HCT116 (cell line): ENCODE results near the gene SCTR. TPM values are rescaled to one million over a fixed set of nuclear protein-coding genes. Genes with fewer than 3 reads are reported as not detected.

Source experiments
- ATAC-seq: fragments of 200-7000 bp; cut with Tn5 transposase; 2 replicates; pipeline ENCODE4 v1.9.1; 2020; ENCODE audit warnings: mild to moderate bottlenecking, moderate library complexity
- BruUV-seq: library from RNA; stranded (reverse); fragments of 400-500 nt; replicated peaks from 2 replicates; lab custom pipeline; 2021; lab: Mats Ljungman, UMichigan
- CTCF ChIA-PET: fragments of 300-600 bp; sonication (Branson Sonifier 250); formaldehyde crosslinking; loops from one replicate; lab custom pipeline; 2021; ENCODE audit warnings: antibody characterized with exemption; lab: Charles Lee
- POLR2A ChIA-PET: fragments of 300-600, 350-600 bp; sonication (Branson Sonifier 250); formaldehyde crosslinking; loops from one replicate; lab custom pipeline; 2021; ENCODE audit warnings: antibody characterized with exemption; lab: Charles Lee
- RAD21 ChIA-PET, 2 experiments: fragments of 300-600 bp; sonication (Branson Sonifier 250); formaldehyde crosslinking; loops; one replicate each; lab custom pipeline; 2023; ENCODE audit warnings: low total read pairs in 2 of 2; ENCODE audit not compliant: uncharacterized antibody in 2 of 2, unreplicated experiment in 2 of 2, low non-redundant PET in 1 of 2; lab: Charles Lee
- DNase-seq: peaks from one replicate; pipeline ENCODE4 v3.0.0-alpha.2; 2010; ENCODE audit warnings: low read depth, low spot score
- H2AFZ ChIP-seq: fragments of 200-600 bp; shearing (Covaris generic), sonication (generic); 2 replicates; pipeline ENCODE4 v1.6.1; 2017; ENCODE audit warnings: low read depth, mixed run types, mixed read lengths, antibody characterized with exemption, low read length; ENCODE audit not compliant: poor library complexity, severe bottlenecking
- H3K27ac ChIP-seq: 2 replicates; pipeline ENCODE4 v1.5.1; 2012; ENCODE audit warnings: low read depth, low read length
- H3K27me3 ChIP-seq: fragments of 200-600 bp; sonication (generic); 2 replicates; pipeline ENCODE4 v1.6.1; 2016; ENCODE audit warnings: mixed run types, low read length, mixed read lengths; ENCODE audit not compliant: insufficient read depth
- H3K36me3 ChIP-seq, 2 experiments: fragments of 200-500 bp in 1 of 2; fragments of 200-600 bp in 1 of 2; sonication (Bioruptor generic) in 1 of 2; sonication (generic) in 1 of 2; 2 replicates each; pipeline versions ENCODE4 v1.5.1 to v1.6.1; 2014 to 2016; ENCODE audit warnings: low read length in 2 of 2, inconsistent platforms in 1 of 2, mixed read lengths in 1 of 2, mixed run types in 1 of 2; ENCODE audit not compliant: insufficient read depth in 2 of 2, control insufficient read depth in 1 of 2
- H3K4me1 ChIP-seq, 2 experiments: fragments of 200-600 bp in 1 of 2; sonication (generic) in 1 of 2; 2 replicates each; pipeline versions ENCODE4 v1.5.1 to v1.6.1; 2012 to 2017; ENCODE audit warnings: low read length in 2 of 2, inconsistent platforms in 1 of 2, mild to moderate bottlenecking in 1 of 2, mixed read lengths in 1 of 2, mixed run types in 1 of 2, moderate library complexity in 1 of 2; ENCODE audit not compliant: insufficient read depth in 2 of 2, control insufficient read depth in 1 of 2
- H3K4me2 ChIP-seq: fragments of 200-600 bp; sonication (generic); 2 replicates; pipeline ENCODE4 v1.6.1; 2017; ENCODE audit warnings: mixed run types, low read length, mixed read lengths
- H3K4me3 ChIP-seq, 2 experiments: fragments of 200-600 bp in 1 of 2; sonication (generic) in 1 of 2; replicated peaks in 1 of 2; 2 replicates each; pipeline ENCODE4 v1.5.1; 2011 to 2016; ENCODE audit warnings: low read length in 2 of 2, control low read depth in 1 of 2, low read depth in 1 of 2, mild to moderate bottlenecking in 1 of 2, mixed read lengths in 1 of 2, mixed run types in 1 of 2
- H3K79me2 ChIP-seq: fragments of 200-600 bp; sonication (generic); 2 replicates; pipeline ENCODE4 v1.6.1; 2017; ENCODE audit warnings: mild to moderate bottlenecking, mixed run types, low read length, moderate library complexity, mixed read lengths; ENCODE audit not compliant: insufficient read depth
- H3K9ac ChIP-seq: fragments of 200-600 bp; sonication (generic); 2 replicates; pipeline ENCODE4 v1.6.1; 2016; ENCODE audit warnings: low read length, mixed read lengths
- H3K9me2 ChIP-seq: fragments of 200-600 bp; sonication (generic), shearing (Covaris generic); 2 replicates; pipeline ENCODE4 v1.6.1; 2017; ENCODE audit warnings: mixed run types, mild to moderate bottlenecking, moderate library complexity; ENCODE audit not compliant: insufficient read depth
- H3K9me3 ChIP-seq, 2 experiments: fragments of 200-500 bp in 1 of 2; fragments of 200-600 bp in 1 of 2; sonication (Bioruptor generic) in 1 of 2; sonication (generic) in 1 of 2; 2 replicates each; pipeline ENCODE4 v1.6.1; 2014 to 2017; ENCODE audit warnings: low read length in 2 of 2, mixed read lengths in 2 of 2, inconsistent platforms in 1 of 2, low read depth in 1 of 2, mild to moderate bottlenecking in 1 of 2, mixed run types in 1 of 2, moderate library complexity in 1 of 2; ENCODE audit not compliant: control insufficient read depth in 1 of 2, insufficient read depth in 1 of 2
- H4K20me1 ChIP-seq: fragments of 200-600 bp; sonication (generic), shearing (Covaris generic); 2 replicates; pipeline ENCODE4 v1.6.1; 2017; ENCODE audit warnings: mixed run types, mild to moderate bottlenecking, moderate library complexity; ENCODE audit not compliant: insufficient read depth
- EGR1 ChIP-seq: IDR thresholded peaks from 2 replicates; pipeline ENCODE4 v1.6.1; 2012; ENCODE audit warnings: low read depth
- ELF1 ChIP-seq: IDR thresholded peaks from 2 replicates; pipeline ENCODE4 v1.6.1; 2012; ENCODE audit warnings: low read depth, borderline replicate concordance
- EZH2 ChIP-seq: fragments of 200-600 bp; sonication (generic); IDR thresholded peaks from 2 replicates; pipeline ENCODE4 v1.6.1; 2017; ENCODE audit warnings: antibody characterized with exemption, mixed run types
- FOSL1 ChIP-seq: IDR thresholded peaks from 2 replicates; pipeline ENCODE4 v1.6.1; 2012; ENCODE audit warnings: low read depth
- JUND ChIP-seq: IDR thresholded peaks from 2 replicates; pipeline ENCODE4 v1.6.1; 2012
- POLR2A ChIP-seq: IDR thresholded peaks from 2 replicates; pipeline ENCODE4 v1.7.0; 2011; ENCODE audit warnings: borderline replicate concordance; ENCODE audit not compliant: insufficient read depth, insufficient read length; ENCODE audit errors: extremely low read depth
- POLR2AphosphoS5 ChIP-seq: IDR thresholded peaks from 2 replicates; pipeline ENCODE4 v1.6.1; 2011; ENCODE audit warnings: mild to moderate bottlenecking, low read depth, low read length, moderate library complexity
- SP1 ChIP-seq: IDR thresholded peaks from 2 replicates; pipeline ENCODE4 v1.6.1; 2012; ENCODE audit warnings: low read depth
- SRF ChIP-seq: IDR thresholded peaks from 2 replicates; pipeline ENCODE4 v1.6.1; 2012; ENCODE audit warnings: low read depth
- TCF7L2 ChIP-seq: IDR thresholded peaks from 2 replicates; pipeline ENCODE4 v1.7.0; 2011; ENCODE audit warnings: borderline replicate concordance, inconsistent platforms; ENCODE audit not compliant: insufficient read depth, insufficient read length; ENCODE audit errors: extremely low read depth
- YY1 ChIP-seq: IDR thresholded peaks from 2 replicates; pipeline ENCODE4 v1.6.1; 2011; ENCODE audit warnings: low read length, low read depth, moderate library complexity, mild to moderate bottlenecking; ENCODE audit not compliant: insufficient replicate concordance; ENCODE audit errors: extremely low read depth
- ZFX ChIP-seq: fragments of 450-650 bp; IDR thresholded peaks from 2 replicates; pipeline ENCODE4 v1.6.1; 2017
- ZNF274 ChIP-seq: fragments of 200-500 bp; sonication (Bioruptor generic); IDR thresholded peaks from 2 replicates; pipeline ENCODE4 v1.6.1; 2014; ENCODE audit warnings: mild to moderate bottlenecking, low read depth, low read length, inconsistent platforms
- intact Hi-C: fragments of 100-400 bp; cut with micrococcal nuclease; formaldehyde crosslinking; loops from 2 replicates; pipeline ENCODE4 v1.10.0; 2022
- total RNA-seq: library from RNA; stranded (reverse); gene quantifications from one replicate; pipeline ENCODE4 v1.2.1, GENCODE V29; 2021; ENCODE audit not compliant: unreplicated experiment
- TF ChIP-seq, protein P1 (sequence below), 3 experiments: fragments of 200-600 bp in 1 of 3; sonication (generic) in 1 of 3; IDR thresholded peaks in 2 of 3; conservative IDR thresholded peaks in 1 of 3; 2 replicates each; pipeline ENCODE4 v1.5.1; 2012 to 2017; ENCODE audit warnings: low read depth in 2 of 3, low read length in 2 of 3, antibody characterized with exemption in 1 of 3, borderline replicate concordance in 1 of 3, control low read depth in 1 of 3, mild to moderate bottlenecking in 1 of 3, mixed read lengths in 1 of 3, mixed run types in 1 of 3, moderate library complexity in 1 of 3; ENCODE audit not compliant: insufficient read depth in 1 of 3
- TF ChIP-seq, protein P2 (sequence below): IDR thresholded peaks from 2 replicates; pipeline ENCODE4 v1.6.1; 2012
- TF ChIP-seq, protein P3 (sequence below): IDR thresholded peaks from 2 replicates; pipeline ENCODE4 v1.6.1; 2012; ENCODE audit warnings: low read depth

SCTR gene
- total RNA-seq, 1 experiment from 2014 or later, result not detected

DNA sequence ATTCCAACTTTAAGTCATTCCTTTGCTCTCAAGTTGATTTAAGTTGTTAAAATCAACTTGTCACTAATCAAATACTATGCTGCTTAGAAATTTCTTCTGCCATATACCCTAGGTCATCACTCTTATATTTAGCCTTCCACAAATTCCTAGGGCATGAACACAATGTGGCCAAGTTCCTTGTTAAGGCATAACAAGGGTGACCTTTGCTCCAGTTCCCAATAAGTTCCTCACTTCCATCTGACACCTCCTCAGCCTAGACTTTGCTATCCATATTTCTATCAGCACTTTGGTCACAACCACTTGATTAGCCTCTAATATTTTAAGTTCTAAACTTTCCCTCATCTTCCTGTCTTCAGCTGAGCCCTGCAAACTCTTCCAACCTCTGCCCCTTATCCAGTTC lies 102.5 kb downstream of the SCTR start:
- Histone ChIP-seq H4K20me1 (no peaks in the 10 kb centered on the region), H3K36me3 (no peaks in the 10 kb centered on the region), H3K9me3 (peaks cover 3 to 4% of the 10 kb centered on the region in 2 experiments; a peak in 2 of 4 replicates), H3K4me1 (no peaks in the 10 kb centered on the region), H3K27ac (no peak overlapping the region), H3K4me3 (no peak overlapping the region), H2AFZ (no peak overlapping the region), H3K4me2 (no peak overlapping the region), H3K27me3 (no peaks in the 10 kb centered on the region), H3K9me2 (no peaks in the 10 kb centered on the region), H3K9ac (no peak overlapping the region), H3K79me2 (no peaks in the 10 kb centered on the region)
- BruUV-seq, result no TSS peak
- no peak for DNase-seq
- ChIA-PET RAD21 (no interaction called here), POLR2A (no interaction called here), CTCF (no interaction called here)
- intact Hi-C loops, result no loop called here
- no peak for ATAC-seq
- TF ChIP-seq JUND (no peak), SRF (no peak), POLR2A (no peak), SP1 (no peak), FOSL1 (no peak), ELF1 (no peak), EGR1 (no peak), YY1 (no peak)

DNA sequence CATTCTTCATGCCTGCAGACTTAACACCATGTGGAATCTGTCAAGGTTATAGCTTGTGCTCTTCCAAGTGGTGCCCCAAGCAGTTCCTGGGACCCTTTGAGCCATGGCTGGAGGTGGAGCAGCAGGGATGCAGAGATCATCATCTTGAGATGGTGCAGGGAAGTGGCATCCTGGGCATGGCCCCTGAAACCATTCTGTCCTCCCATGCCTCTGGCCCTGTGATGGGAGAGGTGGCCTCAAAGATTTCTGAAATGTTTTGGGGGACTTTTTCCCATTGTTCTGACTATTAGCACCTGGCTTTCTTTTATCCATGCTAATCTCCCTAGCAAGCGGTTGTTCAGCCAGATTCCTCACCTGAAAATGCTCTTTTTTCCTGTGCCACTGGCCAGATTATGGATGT lies 103.0 kb downstream of the SCTR start:
- H3K4me3 ChIP-seq, result no peak overlapping the region
- no peak overlapping the region for H3K27ac ChIP-seq
- no peak overlapping the region for H3K9ac ChIP-seq
- H2AFZ ChIP-seq, result no peak overlapping the region
- DNase-seq, result no peak
- H4K20me1 ChIP-seq, result no peaks in the 10 kb centered on the region
- no peaks in the 10 kb centered on the region for H3K9me2 ChIP-seq
- CTCF ChIA-PET, result no interaction called here
- H3K79me2 ChIP-seq, result no peaks in the 10 kb centered on the region
- H3K9me3 ChIP-seq, result peaks cover 3 to 4% of the 10 kb centered on the region in 2 experiments; a peak in 2 of 4 replicates
- H3K4me2 ChIP-seq, result no peak overlapping the region
- no peaks in the 10 kb centered on the region for H3K36me3 ChIP-seq
- intact Hi-C loops, result no loop called here
- H3K4me1 ChIP-seq, result no peaks in the 10 kb centered on the region
- BruUV-seq, result no TSS peak
- no peak for ATAC-seq
- no peaks in the 10 kb centered on the region for H3K27me3 ChIP-seq
- POLR2A ChIA-PET, result no interaction called here
- TF ChIP-seq, protein P1, sequence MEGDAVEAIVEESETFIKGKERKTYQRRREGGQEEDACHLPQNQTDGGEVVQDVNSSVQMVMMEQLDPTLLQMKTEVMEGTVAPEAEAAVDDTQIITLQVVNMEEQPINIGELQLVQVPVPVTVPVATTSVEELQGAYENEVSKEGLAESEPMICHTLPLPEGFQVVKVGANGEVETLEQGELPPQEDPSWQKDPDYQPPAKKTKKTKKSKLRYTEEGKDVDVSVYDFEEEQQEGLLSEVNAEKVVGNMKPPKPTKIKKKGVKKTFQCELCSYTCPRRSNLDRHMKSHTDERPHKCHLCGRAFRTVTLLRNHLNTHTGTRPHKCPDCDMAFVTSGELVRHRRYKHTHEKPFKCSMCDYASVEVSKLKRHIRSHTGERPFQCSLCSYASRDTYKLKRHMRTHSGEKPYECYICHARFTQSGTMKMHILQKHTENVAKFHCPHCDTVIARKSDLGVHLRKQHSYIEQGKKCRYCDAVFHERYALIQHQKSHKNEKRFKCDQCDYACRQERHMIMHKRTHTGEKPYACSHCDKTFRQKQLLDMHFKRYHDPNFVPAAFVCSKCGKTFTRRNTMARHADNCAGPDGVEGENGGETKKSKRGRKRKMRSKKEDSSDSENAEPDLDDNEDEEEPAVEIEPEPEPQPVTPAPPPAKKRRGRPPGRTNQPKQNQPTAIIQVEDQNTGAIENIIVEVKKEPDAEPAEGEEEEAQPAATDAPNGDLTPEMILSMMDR (IDR thresholded peaks at IDR 0.05 in 2 of 3, conservative IDR thresholded peaks at IDR 0.05 in 1 of 3; ENCODE audit: borderline replicate concordance in 1 of 3, insufficient read depth in 1 of 3, low read depth in 2 of 3, low read length in 2 of 3), result no peak
- no peak for TF ChIP-seq EZH2
- TF ChIP-seq YY1, result no peak
- TF ChIP-seq, protein P2, sequence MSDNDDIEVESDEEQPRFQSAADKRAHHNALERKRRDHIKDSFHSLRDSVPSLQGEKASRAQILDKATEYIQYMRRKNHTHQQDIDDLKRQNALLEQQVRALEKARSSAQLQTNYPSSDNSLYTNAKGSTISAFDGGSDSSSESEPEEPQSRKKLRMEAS, result no peak
- no peak for TF ChIP-seq POLR2AphosphoS5
- no peak for TF ChIP-seq SRF
- TF ChIP-seq, protein P3, sequence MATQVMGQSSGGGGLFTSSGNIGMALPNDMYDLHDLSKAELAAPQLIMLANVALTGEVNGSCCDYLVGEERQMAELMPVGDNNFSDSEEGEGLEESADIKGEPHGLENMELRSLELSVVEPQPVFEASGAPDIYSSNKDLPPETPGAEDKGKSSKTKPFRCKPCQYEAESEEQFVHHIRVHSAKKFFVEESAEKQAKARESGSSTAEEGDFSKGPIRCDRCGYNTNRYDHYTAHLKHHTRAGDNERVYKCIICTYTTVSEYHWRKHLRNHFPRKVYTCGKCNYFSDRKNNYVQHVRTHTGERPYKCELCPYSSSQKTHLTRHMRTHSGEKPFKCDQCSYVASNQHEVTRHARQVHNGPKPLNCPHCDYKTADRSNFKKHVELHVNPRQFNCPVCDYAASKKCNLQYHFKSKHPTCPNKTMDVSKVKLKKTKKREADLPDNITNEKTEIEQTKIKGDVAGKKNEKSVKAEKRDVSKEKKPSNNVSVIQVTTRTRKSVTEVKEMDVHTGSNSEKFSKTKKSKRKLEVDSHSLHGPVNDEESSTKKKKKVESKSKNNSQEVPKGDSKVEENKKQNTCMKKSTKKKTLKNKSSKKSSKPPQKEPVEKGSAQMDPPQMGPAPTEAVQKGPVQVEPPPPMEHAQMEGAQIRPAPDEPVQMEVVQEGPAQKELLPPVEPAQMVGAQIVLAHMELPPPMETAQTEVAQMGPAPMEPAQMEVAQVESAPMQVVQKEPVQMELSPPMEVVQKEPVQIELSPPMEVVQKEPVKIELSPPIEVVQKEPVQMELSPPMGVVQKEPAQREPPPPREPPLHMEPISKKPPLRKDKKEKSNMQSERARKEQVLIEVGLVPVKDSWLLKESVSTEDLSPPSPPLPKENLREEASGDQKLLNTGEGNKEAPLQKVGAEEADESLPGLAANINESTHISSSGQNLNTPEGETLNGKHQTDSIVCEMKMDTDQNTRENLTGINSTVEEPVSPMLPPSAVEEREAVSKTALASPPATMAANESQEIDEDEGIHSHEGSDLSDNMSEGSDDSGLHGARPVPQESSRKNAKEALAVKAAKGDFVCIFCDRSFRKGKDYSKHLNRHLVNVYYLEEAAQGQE, result no peak
- TF ChIP-seq TCF7L2, result no peak
- no peak for TF ChIP-seq ZFX
- TF ChIP-seq EGR1, result no peak
- TF ChIP-seq ZNF274, result no peak
- TF ChIP-seq SP1, result no peak
- RAD21 ChIA-PET, result no interaction called here
